HepG2 (cell line): ENCODE results near the gene ZSCAN26. TPM values are rescaled to one million over a fixed set of nuclear protein-coding genes. Genes with fewer than 3 reads are reported as not detected.

ENCODE experiments used
- ARHGAP35 ChIP-seq: sonication (generic); formaldehyde crosslinking; IDR thresholded peaks from 2 replicates; pipeline ENCODE4 v1.9.0; 2022; ENCODE audit warnings: mild to moderate bottlenecking, inconsistent platforms, moderate library complexity, missing genetic modification reagents, borderline replicate concordance
- ARID2 ChIP-seq: sonication (generic); formaldehyde crosslinking; IDR thresholded peaks from 2 replicates; pipeline ENCODE4 v1.8.1; 2022; ENCODE audit warnings: mild to moderate bottlenecking, missing genetic modification reagents, borderline replicate concordance
- ARNTL ChIP-seq: sonication (generic); formaldehyde crosslinking; IDR thresholded peaks from 2 replicates; pipeline ENCODE4 v1.4.0; 2020; ENCODE audit warnings: mild to moderate bottlenecking, missing genetic modification reagents
- CEBPB ChIP-seq: IDR thresholded peaks from 2 replicates; pipeline ENCODE4 v1.6.1; 2011; ENCODE audit warnings: low read depth, low read length, improper control_type of control experiment, borderline replicate concordance
- CHD2 ChIP-seq: IDR thresholded peaks from 2 replicates; pipeline ENCODE4 v1.6.1; 2011; ENCODE audit warnings: low read depth, low read length, improper control_type of control experiment
- FOXC1 ChIP-seq: sonication (generic); formaldehyde crosslinking; IDR thresholded peaks from 2 replicates; pipeline ENCODE4 v1.8.0; 2022; ENCODE audit warnings: mild to moderate bottlenecking, missing genetic modification reagents, borderline replicate concordance
- JUNB ChIP-seq: sonication (generic); formaldehyde crosslinking; IDR thresholded peaks from 2 replicates; pipeline ENCODE4 v1.8.0; 2022; ENCODE audit warnings: missing genetic modification reagents, mild to moderate bottlenecking, borderline replicate concordance
- KLF16 ChIP-seq, 2 experiments: sonication (generic) in 1 of 2; formaldehyde crosslinking in 1 of 2; IDR thresholded peaks; 2 replicates each; pipeline versions ENCODE4 v1.6.1 to v1.8.0; 2016 to 2023; ENCODE audit warnings: missing genetic modification reagents in 2 of 2, missing compliant biosample characterization in 1 of 2
- MEIS1 ChIP-seq: sonication (generic); formaldehyde crosslinking; IDR thresholded peaks from 2 replicates; pipeline ENCODE4 v1.9.0; 2021; ENCODE audit warnings: mild to moderate bottlenecking, missing genetic modification reagents, moderate library complexity, borderline replicate concordance
- PLRG1 ChIP-seq: fragments of 450-650 bp; conservative IDR thresholded peaks from 2 replicates; pipeline ENCODE4 v1.6.1; 2016
- RBFOX2 ChIP-seq: fragments of 200-400 bp; formaldehyde crosslinking; IDR thresholded peaks from 2 replicates; pipeline ENCODE4 v1.6.1; 2017; ENCODE audit warnings: low read depth, mild to moderate bottlenecking, low read length
- SP2 ChIP-seq: sonication (generic); formaldehyde crosslinking; IDR thresholded peaks from 2 replicates; pipeline ENCODE4 v1.5.1; 2020; ENCODE audit warnings: mild to moderate bottlenecking, missing genetic modification reagents
- TBX2 ChIP-seq: sonication (generic); formaldehyde crosslinking; IDR thresholded peaks from 2 replicates; pipeline ENCODE4 v1.5.0; 2020; ENCODE audit warnings: missing genetic modification reagents, mild to moderate bottlenecking, borderline replicate concordance
- TCF12 ChIP-seq, 2 experiments: fragments of 450-650 bp in 1 of 2; sonication (generic) in 1 of 2; formaldehyde crosslinking in 1 of 2; IDR thresholded peaks; 2 replicates each; pipeline versions ENCODE4 v1.6.1 to v1.8.0; 2017 to 2022; ENCODE audit warnings: antibody characterized with exemption in 1 of 2, mild to moderate bottlenecking in 1 of 2, missing genetic modification reagents in 1 of 2, moderate library complexity in 1 of 2
- ZC3H4 ChIP-seq: sonication (generic); formaldehyde crosslinking; IDR thresholded peaks from 2 replicates; pipeline ENCODE4 v1.4.0; 2020; ENCODE audit warnings: missing genetic modification reagents, borderline replicate concordance
- ZFAT ChIP-seq: sonication (generic); formaldehyde crosslinking; conservative IDR thresholded peaks from 2 replicates; pipeline ENCODE4 v1.8.1; 2023; ENCODE audit warnings: missing genetic modification reagents, inconsistent platforms
- ZFP36 ChIP-seq: fragments of 150-350 bp; IDR thresholded peaks from 2 replicates; pipeline ENCODE4 v1.6.1; 2018; ENCODE audit warnings: borderline replicate concordance, low read length, low read depth; ENCODE audit not compliant: partially characterized antibody
- ZNF235 ChIP-seq: sonication (generic); formaldehyde crosslinking; IDR thresholded peaks from 2 replicates; pipeline ENCODE4 v1.8.1; 2023; ENCODE audit warnings: mild to moderate bottlenecking, missing genetic modification reagents, borderline replicate concordance
- ZNF549 ChIP-seq: sonication (generic); formaldehyde crosslinking; IDR thresholded peaks from 2 replicates; pipeline ENCODE4 v1.5.0; 2020; ENCODE audit warnings: missing genetic modification reagents
- ZNF567 ChIP-seq: sonication (generic); formaldehyde crosslinking; IDR thresholded peaks from 2 replicates; pipeline ENCODE4 v1.8.1; 2023; ENCODE audit warnings: mild to moderate bottlenecking, missing genetic modification reagents, borderline replicate concordance
- ZNF777 ChIP-seq: sonication (generic); formaldehyde crosslinking; IDR thresholded peaks from 2 replicates; pipeline ENCODE4 v1.4.0; 2020; ENCODE audit warnings: missing genetic modification reagents
- ZNF792 ChIP-seq: IDR thresholded peaks from 2 replicates; pipeline ENCODE4 v1.6.1; 2016
- ZNF850 ChIP-seq: sonication (generic); formaldehyde crosslinking; conservative IDR thresholded peaks from 2 replicates; pipeline ENCODE4 v1.9.0; 2021; ENCODE audit warnings: mild to moderate bottlenecking, missing genetic modification reagents
- ZSCAN12 ChIP-seq: sonication (generic); formaldehyde crosslinking; IDR thresholded peaks from 2 replicates; pipeline ENCODE4 v1.9.0; 2021; ENCODE audit warnings: mild to moderate bottlenecking, missing genetic modification reagents
- polyA plus RNA-seq, 8 experiments: library from polyadenylated mRNA; depleted of rRNA in 3 of 8; stranded (reverse) in 7 of 8; unstranded in 1 of 8; fragments of >200 nt; fragmentation: Illumina TruSeq in 4 of 8; extraction: Trizol in 4 of 8; gene quantifications; 2 replicates each; pipeline versions ENCODE4 v1.2.1 to v1.2.3, GENCODE V29; 2011 to 2016; ENCODE audit warnings: low read depth in 4 of 8, missing spikeins in 1 of 8, mixed read lengths in 1 of 8; ENCODE audit not compliant: insufficient read depth in 1 of 8
- total RNA-seq, 5 experiments: library from RNA; depleted of rRNA; stranded (reverse); fragments of >200 nt; fragmentation: Illumina TruSeq; extraction: Trizol; gene quantifications; 2 replicates each; pipeline ENCODE4 v1.2.3, GENCODE V29; 2016; ENCODE audit warnings: low read depth in 1 of 5
- TF ChIP-seq, protein P1 (sequence below): sonication (generic); formaldehyde crosslinking; IDR thresholded peaks from 2 replicates; pipeline ENCODE4 v1.9.0; 2021; ENCODE audit warnings: missing genetic modification reagents, borderline replicate concordance
- TF ChIP-seq, protein P2 (sequence below): sonication (generic); formaldehyde crosslinking; IDR thresholded peaks from 2 replicates; pipeline ENCODE4 v1.4.0; 2020; ENCODE audit warnings: missing genetic modification reagents
- TF ChIP-seq, protein P3 (sequence below): sonication (generic); formaldehyde crosslinking; IDR thresholded peaks from 2 replicates; pipeline ENCODE4 v1.4.0; 2020; ENCODE audit warnings: missing genetic modification reagents

Gene ZSCAN26
- total and polyA plus RNA-seq, 2 of the 13 experiments (the other 11 are each of a cell fraction or from before 2014, with no cell fraction given), result 12.0 to 15.6 TPM

DNA sequence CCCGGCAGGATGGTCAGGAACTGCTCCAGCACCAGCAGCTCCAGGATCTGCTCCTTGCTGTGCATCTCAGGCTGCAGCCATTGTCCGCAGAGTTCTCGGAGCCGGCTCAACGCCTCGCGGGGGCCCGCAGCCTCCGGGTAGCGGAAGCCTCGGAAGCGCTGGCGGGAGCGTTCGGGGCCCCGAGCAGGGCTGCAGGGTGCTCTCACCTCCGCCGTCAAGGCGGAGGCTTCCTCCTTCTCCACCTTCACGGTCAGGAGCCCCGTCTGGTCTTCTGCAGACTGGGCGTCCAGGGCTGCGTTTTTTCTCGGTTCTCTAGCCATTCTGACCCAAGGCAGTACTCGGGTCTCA lies 15.3 kb upstream of the ZSCAN26 start (continued):
- TF ChIP-seq, protein P1, sequence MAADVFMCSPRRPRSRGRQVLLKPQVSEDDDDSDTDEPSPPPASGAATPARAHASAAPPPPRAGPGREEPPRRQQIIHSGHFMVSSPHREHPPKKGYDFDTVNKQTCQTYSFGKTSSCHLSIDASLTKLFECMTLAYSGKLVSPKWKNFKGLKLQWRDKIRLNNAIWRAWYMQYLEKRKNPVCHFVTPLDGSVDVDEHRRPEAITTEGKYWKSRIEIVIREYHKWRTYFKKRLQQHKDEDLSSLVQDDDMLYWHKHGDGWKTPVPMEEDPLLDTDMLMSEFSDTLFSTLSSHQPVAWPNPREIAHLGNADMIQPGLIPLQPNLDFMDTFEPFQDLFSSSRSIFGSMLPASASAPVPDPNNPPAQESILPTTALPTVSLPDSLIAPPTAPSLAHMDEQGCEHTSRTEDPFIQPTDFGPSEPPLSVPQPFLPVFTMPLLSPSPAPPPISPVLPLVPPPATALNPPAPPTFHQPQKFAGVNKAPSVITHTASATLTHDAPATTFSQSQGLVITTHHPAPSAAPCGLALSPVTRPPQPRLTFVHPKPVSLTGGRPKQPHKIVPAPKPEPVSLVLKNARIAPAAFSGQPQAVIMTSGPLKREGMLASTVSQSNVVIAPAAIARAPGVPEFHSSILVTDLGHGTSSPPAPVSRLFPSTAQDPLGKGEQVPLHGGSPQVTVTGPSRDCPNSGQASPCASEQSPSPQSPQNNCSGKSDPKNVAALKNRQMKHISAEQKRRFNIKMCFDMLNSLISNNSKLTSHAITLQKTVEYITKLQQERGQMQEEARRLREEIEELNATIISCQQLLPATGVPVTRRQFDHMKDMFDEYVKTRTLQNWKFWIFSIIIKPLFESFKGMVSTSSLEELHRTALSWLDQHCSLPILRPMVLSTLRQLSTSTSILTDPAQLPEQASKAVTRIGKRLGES (CRISPR knock-in tag), result no peak
- no peak for TF ChIP-seq CEBPB
- TF ChIP-seq KLF16 (CRISPR knock-in tag; IDR thresholded peaks at IDR 0.05), result no peak
- TF ChIP-seq ZFP36, result no peak
- TF ChIP-seq FOXC1 (CRISPR knock-in tag), result no peak
- TF ChIP-seq MEIS1 (CRISPR knock-in tag), result no peak
- TF ChIP-seq ARHGAP35 (CRISPR knock-in tag), result no peak; the same call in 1 of the 2 replicates
- no peak for TF ChIP-seq PLRG1
- TF ChIP-seq ARNTL (CRISPR knock-in tag), result no peak
- 0 out of 2 replicates have a peak, but pooled peaks have one; percentile 15 for TF ChIP-seq ZNF567 (CRISPR knock-in tag)
- TF ChIP-seq TBX2, result no peak
- TF ChIP-seq ZNF792, result no peak
- TF ChIP-seq ZFAT (CRISPR knock-in tag), result no peak
- no peak for TF ChIP-seq SP2 (CRISPR knock-in tag)
- TF ChIP-seq RBFOX2, result peak; percentile 61; the same call in 1 of the 2 replicates
- no peak for TF ChIP-seq ZNF549
- TF ChIP-seq TCF12 (IDR thresholded peaks at IDR 0.05), result no peak
- 0 out of 2 replicates have a peak, but pooled peaks have one; percentile 40 for TF ChIP-seq TCF12 (CRISPR knock-in tag; IDR thresholded peaks at IDR 0.05)
- TF ChIP-seq, protein P2, sequence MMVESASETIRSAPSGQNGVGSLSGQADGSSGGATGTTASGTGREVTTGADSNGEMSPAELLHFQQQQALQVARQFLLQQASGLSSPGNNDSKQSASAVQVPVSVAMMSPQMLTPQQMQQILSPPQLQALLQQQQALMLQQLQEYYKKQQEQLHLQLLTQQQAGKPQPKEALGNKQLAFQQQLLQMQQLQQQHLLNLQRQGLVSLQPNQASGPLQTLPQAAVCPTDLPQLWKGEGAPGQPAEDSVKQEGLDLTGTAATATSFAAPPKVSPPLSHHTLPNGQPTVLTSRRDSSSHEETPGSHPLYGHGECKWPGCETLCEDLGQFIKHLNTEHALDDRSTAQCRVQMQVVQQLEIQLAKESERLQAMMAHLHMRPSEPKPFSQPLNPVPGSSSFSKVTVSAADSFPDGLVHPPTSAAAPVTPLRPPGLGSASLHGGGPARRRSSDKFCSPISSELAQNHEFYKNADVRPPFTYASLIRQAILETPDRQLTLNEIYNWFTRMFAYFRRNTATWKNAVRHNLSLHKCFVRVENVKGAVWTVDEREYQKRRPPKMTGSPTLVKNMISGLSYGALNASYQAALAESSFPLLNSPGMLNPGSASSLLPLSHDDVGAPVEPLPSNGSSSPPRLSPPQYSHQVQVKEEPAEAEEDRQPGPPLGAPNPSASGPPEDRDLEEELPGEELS (CRISPR knock-in tag), result no peak
- no peak for TF ChIP-seq ZNF777
- TF ChIP-seq CHD2, result 0 out of 2 replicates have a peak, but pooled peaks have one; percentile 42
- TF ChIP-seq, protein P3, sequence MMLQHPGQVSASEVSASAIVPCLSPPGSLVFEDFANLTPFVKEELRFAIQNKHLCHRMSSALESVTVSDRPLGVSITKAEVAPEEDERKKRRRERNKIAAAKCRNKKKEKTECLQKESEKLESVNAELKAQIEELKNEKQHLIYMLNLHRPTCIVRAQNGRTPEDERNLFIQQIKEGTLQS (CRISPR knock-in tag), result no peak
- no peak for TF ChIP-seq ZNF850 (CRISPR knock-in tag)
- TF ChIP-seq ZNF235, result no peak
- 0 out of 2 replicates have a peak, but pooled peaks have one; percentile 23 for TF ChIP-seq ZSCAN12 (CRISPR knock-in tag)
- no peak for TF ChIP-seq ARID2 (CRISPR knock-in tag)
- TF ChIP-seq ZC3H4 (CRISPR knock-in tag), result no peak
- TF ChIP-seq JUNB (CRISPR knock-in tag), result no peak
